MCF 10A (cell line): ENCODE data around the gene DHDDS. TPM values are rescaled to one million over a fixed set of nuclear protein-coding genes. Genes with fewer than 3 reads are reported as not detected.

Experiments
- BruUV-seq: library from RNA; stranded (reverse); fragments of 400-500 nt; replicated peaks from 2 replicates; lab custom pipeline; 2021; lab: Mats Ljungman, UMichigan
- CTCF ChIA-PET: fragments of 300-600 bp; sonication (Branson Sonifier 250); formaldehyde crosslinking; extraction: SDS; loops from one replicate; lab custom pipeline; 2021; ENCODE audit warnings: antibody characterized with exemption, inconsistent platforms; lab: Yijun Ruan, JAX
- POLR2A ChIA-PET: fragments of 300-600, 350-650 bp; sonication (Branson Sonifier 250); formaldehyde crosslinking; extraction: SDS; loops from one replicate; lab custom pipeline; 2020; ENCODE audit warnings: antibody characterized with exemption, inconsistent platforms; lab: Yijun Ruan, JAX
- DNase-seq: peaks from one replicate; pipeline ENCODE4 v3.0.0-alpha.2; 2018; ENCODE audit not compliant: unreplicated experiment
- H3K27ac Mint-ChIP-seq: one replicate; pipeline ENCODE4 v1.8.0; 2022; ENCODE audit warnings: mild to moderate bottlenecking, low read depth, mixed read lengths; ENCODE audit not compliant: unreplicated experiment
- H3K27me3 Mint-ChIP-seq: one replicate; pipeline ENCODE4 v1.8.0; 2022; ENCODE audit warnings: mixed read lengths; ENCODE audit not compliant: insufficient read depth, unreplicated experiment
- H3K36me3 Mint-ChIP-seq: one replicate; pipeline ENCODE4 v1.8.0; 2022; ENCODE audit warnings: mild to moderate bottlenecking, moderate library complexity, mixed read lengths; ENCODE audit not compliant: insufficient read depth, unreplicated experiment
- H3K4me1 Mint-ChIP-seq: one replicate; pipeline ENCODE4 v1.8.0; 2022; ENCODE audit warnings: mixed read lengths; ENCODE audit not compliant: insufficient read depth, unreplicated experiment
- H3K4me3 Mint-ChIP-seq: one replicate; pipeline ENCODE4 v1.8.0; 2022; ENCODE audit warnings: mild to moderate bottlenecking, moderate library complexity, mixed read lengths; ENCODE audit not compliant: unreplicated experiment
- H3K9me3 Mint-ChIP-seq: one replicate; pipeline ENCODE4 v1.8.0; 2022; ENCODE audit warnings: mixed read lengths; ENCODE audit not compliant: unreplicated experiment
- CTCF ChIP-seq: fragments of 200-600 bp; IDR thresholded peaks from one replicate; pipeline ENCODE4 v1.8.0; 2022; ENCODE audit warnings: antibody characterized with exemption, mild to moderate bottlenecking; ENCODE audit not compliant: unreplicated experiment
- intact Hi-C: fragments of 100-400 bp; cut with micrococcal nuclease; formaldehyde crosslinking; loops from 2 replicates; pipeline ENCODE4 v1.14.1; 2022
- total RNA-seq: library from RNA; stranded (reverse); gene quantifications from 2 replicates; pipeline ENCODE4 v1.2.3, GENCODE V29; 2022

Gene DHDDS
- total RNA-seq, 1 experiment from 2014 or later, result 48.2 TPM

DNA sequence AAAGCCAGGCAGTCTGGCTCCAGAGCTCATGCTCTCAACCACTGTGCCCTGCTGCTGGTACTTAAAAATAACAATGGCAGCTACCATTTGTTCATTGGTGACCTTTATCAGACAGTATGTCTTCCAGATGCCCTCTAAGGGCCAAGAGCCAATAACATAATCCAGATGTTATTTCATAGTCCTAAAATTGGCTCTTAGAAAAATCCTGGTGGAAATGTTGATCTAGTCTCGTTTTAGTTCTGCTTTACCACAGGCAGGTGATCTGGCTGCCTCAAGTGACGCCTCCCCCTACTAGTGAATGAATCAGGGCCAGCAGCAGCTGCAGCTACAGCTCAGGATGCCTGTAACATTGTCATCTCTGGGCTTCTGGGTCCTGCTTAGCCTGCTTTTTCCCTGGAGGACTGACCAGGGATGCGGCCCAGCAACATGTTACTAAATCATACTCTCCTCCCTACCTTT is 27.5 kb downstream of the DHDDS start:
- BruUV-seq, result no TSS peak
- H3K9me3 Mint-ChIP-seq, result no peaks in the 10 kb centered on the region

DNA sequence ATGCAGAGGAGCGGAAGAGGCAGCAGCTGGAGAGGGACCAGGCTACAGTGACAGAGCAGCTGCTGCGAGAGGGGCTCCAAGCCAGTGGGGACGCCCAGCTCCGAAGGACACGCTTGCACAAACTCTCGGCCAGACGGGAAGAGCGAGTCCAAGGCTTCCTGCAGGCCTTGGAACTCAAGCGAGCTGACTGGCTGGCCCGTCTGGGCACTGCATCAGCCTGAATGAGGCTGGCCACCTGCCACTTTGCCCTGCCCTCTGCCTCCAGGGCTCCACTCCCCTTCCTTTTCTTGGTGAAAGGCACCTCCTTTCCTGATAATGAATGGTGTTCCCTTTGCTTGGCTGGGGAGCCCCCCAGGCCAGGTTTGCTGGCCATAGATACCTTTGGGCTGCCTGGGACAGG is 36.8 kb downstream of the DHDDS start:
- no peak overlapping the region for H3K4me3 Mint-ChIP-seq
- no peaks in the 10 kb centered on the region for H3K27me3 Mint-ChIP-seq
- ChIA-PET POLR2A (interaction anchor here (4.2 to 4.4 kb wide), 2 partner anchors 32 to 36 kb away, joined by 39 to 41 read pairs; partner anchors contain the start of gene DHDDS), CTCF (interaction anchor here (0.7 to 0.9 kb wide), 2 partner anchors 18 to 52 kb away, joined by 3 read pairs; no protein-coding TSS in a partner anchor)
- no TSS peak for BruUV-seq
- H3K27ac Mint-ChIP-seq, result no peak overlapping the region
- no peak for DNase-seq
- H3K4me1 Mint-ChIP-seq, result peaks cover 38% of the 10 kb centered on the region
- no peaks in the 10 kb centered on the region for H3K9me3 Mint-ChIP-seq
- no peak for TF ChIP-seq CTCF
- intact Hi-C loops, result no loop called here
- H3K36me3 Mint-ChIP-seq, result peaks cover 60% of the 10 kb centered on the region

More for the DNA sequence above, 27.5 kb downstream of the DHDDS start:
- Mint-ChIP-seq H3K27me3 (no peaks in the 10 kb centered on the region), H3K4me3 (no peak overlapping the region), H3K27ac (no peak overlapping the region), H3K4me1 (no peaks in the 10 kb centered on the region), H3K36me3 (peaks cover 71% of the 10 kb centered on the region)
- no peak for TF ChIP-seq CTCF
- intact Hi-C loops, result no loop called here
- ChIA-PET CTCF (interaction anchor here (0.6 kb wide), 1 partner anchor 10 kb away, joined by 4 read pairs; no protein-coding TSS in a partner anchor), POLR2A (interaction anchor here (0.9 kb wide), 1 partner anchor 12 kb away, joined by 3 read pairs; no protein-coding TSS in a partner anchor)
- DNase-seq, result no peak

- POLR2A ChIA-PET, result interaction anchor here (4.2 to 4.4 kb wide), 2 partner anchors 31 to 36 kb away, joined by 39 to 41 read pairs; partner anchors contain the start of gene DHDDS
- CTCF ChIA-PET, result interaction anchor here (0.5 to 2.5 kb wide), 15 partner anchors 8 to 1214 kb away, joined by 3 to 9 read pairs (median 4); no protein-coding TSS in a partner anchor
- Mint-ChIP-seq H3K27ac (no peak overlapping the region), H3K27me3 (no peaks in the 10 kb centered on the region), H3K4me1 (peaks cover 38% of the 10 kb centered on the region), H3K4me3 (no peak overlapping the region), H3K36me3 (peaks cover 60% of the 10 kb centered on the region), H3K9me3 (no peaks in the 10 kb centered on the region)
- intact Hi-C loops, result no loop called here
- no peak for TF ChIP-seq CTCF
- no peak for DNase-seq
- BruUV-seq, result no TSS peak
Measured at GRCh38 chr1:26469558-26469957, 37.4 kb downstream of the DHDDS start.

DNA sequence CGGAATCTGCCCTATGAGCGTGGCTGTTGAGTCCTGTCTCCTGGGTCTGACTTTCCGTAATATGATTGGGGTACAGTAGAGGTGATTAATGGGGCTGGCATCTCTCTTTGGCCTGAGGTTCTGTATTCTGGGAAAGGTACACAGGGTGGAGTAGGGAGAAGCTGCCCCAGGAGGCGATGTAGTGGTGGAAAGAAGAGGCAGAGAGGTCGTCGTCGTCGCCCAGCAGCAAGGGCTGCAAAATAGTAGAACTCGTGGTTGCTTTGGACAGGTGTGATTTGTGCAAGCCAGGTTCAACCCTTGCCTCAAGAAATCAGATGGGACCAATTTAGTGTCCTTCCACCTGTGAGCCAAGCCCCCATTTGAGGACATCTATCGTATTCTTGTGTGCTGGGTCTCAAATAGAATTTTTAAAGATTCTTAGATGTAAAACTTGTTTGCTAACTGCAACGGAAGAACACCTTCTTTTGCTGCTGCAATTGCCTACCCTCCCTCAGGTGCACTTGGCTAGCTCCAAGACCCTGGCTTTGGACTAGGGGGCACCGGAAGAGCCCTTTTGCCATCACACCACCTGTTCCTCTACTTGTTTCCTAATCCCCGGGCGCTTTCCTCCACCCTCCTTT is 38.9 kb downstream of the DHDDS start:
- H3K27me3 Mint-ChIP-seq, result no peaks in the 10 kb centered on the region
- peaks cover 38% of the 10 kb centered on the region for H3K4me1 Mint-ChIP-seq
- peaks cover 58% of the 10 kb centered on the region for H3K36me3 Mint-ChIP-seq
- POLR2A ChIA-PET, result interaction anchor here (0.6 to 5.1 kb wide), 14 partner anchors 8 to 763 kb away, joined by 3 to 41 read pairs (median 5); partner anchors contain the start of genes CNKSR1, DHDDS, PIGV and RPS6KA1
- intact Hi-C loops, result loop anchor here (5.0 kb wide), 1 partner anchor 39 kb away; the partner anchor contains the start of gene DHDDS
- no peak overlapping the region for H3K27ac Mint-ChIP-seq
- BruUV-seq, result no TSS peak
- CTCF ChIA-PET, result interaction anchor here (0.6 to 2.5 kb wide), 5 partner anchors 10 to 150 kb away, joined by 3 to 9 read pairs (median 3); no protein-coding TSS in a partner anchor
- peak overlapping the region; percentile 85 for H3K4me3 Mint-ChIP-seq
- no peak for TF ChIP-seq CTCF
- peak; percentile 46 for DNase-seq
- H3K9me3 Mint-ChIP-seq, result no peaks in the 10 kb centered on the region
